HCT116 (cell line): ENCODE results near the gene MST1. TPM values are rescaled to one million over a fixed set of nuclear protein-coding genes. Genes with fewer than 3 reads are reported as not detected.

Experiments used
- ATAC-seq: fragments of 200-7000 bp; cut with Tn5 transposase; 2 replicates; pipeline ENCODE4 v1.9.1; 2020; ENCODE audit warnings: mild to moderate bottlenecking, moderate library complexity
- BruUV-seq: library from RNA; stranded (reverse); fragments of 400-500 nt; replicated peaks from 2 replicates; lab custom pipeline; 2021; lab: Mats Ljungman, UMichigan
- CTCF ChIA-PET: fragments of 300-600 bp; sonication (Branson Sonifier 250); formaldehyde crosslinking; loops from one replicate; lab custom pipeline; 2021; ENCODE audit warnings: antibody characterized with exemption; lab: Charles Lee
- POLR2A ChIA-PET: fragments of 300-600, 350-600 bp; sonication (Branson Sonifier 250); formaldehyde crosslinking; loops from one replicate; lab custom pipeline; 2021; ENCODE audit warnings: antibody characterized with exemption; lab: Charles Lee
- RAD21 ChIA-PET, 2 experiments: fragments of 300-600 bp; sonication (Branson Sonifier 250); formaldehyde crosslinking; loops; one replicate each; lab custom pipeline; 2023; ENCODE audit warnings: low total read pairs in 2 of 2; ENCODE audit not compliant: uncharacterized antibody in 2 of 2, unreplicated experiment in 2 of 2, low non-redundant PET in 1 of 2; lab: Charles Lee
- DNase-seq: peaks from one replicate; pipeline ENCODE4 v3.0.0-alpha.2; 2010; ENCODE audit warnings: low read depth, low spot score
- H2AFZ ChIP-seq: fragments of 200-600 bp; shearing (Covaris generic), sonication (generic); 2 replicates; pipeline ENCODE4 v1.6.1; 2017; ENCODE audit warnings: low read depth, mixed run types, mixed read lengths, antibody characterized with exemption, low read length; ENCODE audit not compliant: poor library complexity, severe bottlenecking
- H3K27ac ChIP-seq: 2 replicates; pipeline ENCODE4 v1.5.1; 2012; ENCODE audit warnings: low read depth, low read length
- H3K27me3 ChIP-seq: fragments of 200-600 bp; sonication (generic); 2 replicates; pipeline ENCODE4 v1.6.1; 2016; ENCODE audit warnings: mixed run types, low read length, mixed read lengths; ENCODE audit not compliant: insufficient read depth
- H3K36me3 ChIP-seq, 2 experiments: fragments of 200-500 bp in 1 of 2; fragments of 200-600 bp in 1 of 2; sonication (Bioruptor generic) in 1 of 2; sonication (generic) in 1 of 2; 2 replicates each; pipeline versions ENCODE4 v1.5.1 to v1.6.1; 2014 to 2016; ENCODE audit warnings: low read length in 2 of 2, inconsistent platforms in 1 of 2, mixed read lengths in 1 of 2, mixed run types in 1 of 2; ENCODE audit not compliant: insufficient read depth in 2 of 2, control insufficient read depth in 1 of 2
- H3K4me1 ChIP-seq, 2 experiments: fragments of 200-600 bp in 1 of 2; sonication (generic) in 1 of 2; 2 replicates each; pipeline versions ENCODE4 v1.5.1 to v1.6.1; 2012 to 2017; ENCODE audit warnings: low read length in 2 of 2, inconsistent platforms in 1 of 2, mild to moderate bottlenecking in 1 of 2, mixed read lengths in 1 of 2, mixed run types in 1 of 2, moderate library complexity in 1 of 2; ENCODE audit not compliant: insufficient read depth in 2 of 2, control insufficient read depth in 1 of 2
- H3K4me2 ChIP-seq: fragments of 200-600 bp; sonication (generic); 2 replicates; pipeline ENCODE4 v1.6.1; 2017; ENCODE audit warnings: mixed run types, low read length, mixed read lengths
- H3K4me3 ChIP-seq, 2 experiments: fragments of 200-600 bp in 1 of 2; sonication (generic) in 1 of 2; replicated peaks in 1 of 2; 2 replicates each; pipeline ENCODE4 v1.5.1; 2011 to 2016; ENCODE audit warnings: low read length in 2 of 2, control low read depth in 1 of 2, low read depth in 1 of 2, mild to moderate bottlenecking in 1 of 2, mixed read lengths in 1 of 2, mixed run types in 1 of 2
- H3K79me2 ChIP-seq: fragments of 200-600 bp; sonication (generic); 2 replicates; pipeline ENCODE4 v1.6.1; 2017; ENCODE audit warnings: mild to moderate bottlenecking, mixed run types, low read length, moderate library complexity, mixed read lengths; ENCODE audit not compliant: insufficient read depth
- H3K9ac ChIP-seq: fragments of 200-600 bp; sonication (generic); 2 replicates; pipeline ENCODE4 v1.6.1; 2016; ENCODE audit warnings: low read length, mixed read lengths
- H3K9me2 ChIP-seq: fragments of 200-600 bp; sonication (generic), shearing (Covaris generic); 2 replicates; pipeline ENCODE4 v1.6.1; 2017; ENCODE audit warnings: mixed run types, mild to moderate bottlenecking, moderate library complexity; ENCODE audit not compliant: insufficient read depth
- H3K9me3 ChIP-seq, 2 experiments: fragments of 200-500 bp in 1 of 2; fragments of 200-600 bp in 1 of 2; sonication (Bioruptor generic) in 1 of 2; sonication (generic) in 1 of 2; 2 replicates each; pipeline ENCODE4 v1.6.1; 2014 to 2017; ENCODE audit warnings: low read length in 2 of 2, mixed read lengths in 2 of 2, inconsistent platforms in 1 of 2, low read depth in 1 of 2, mild to moderate bottlenecking in 1 of 2, mixed run types in 1 of 2, moderate library complexity in 1 of 2; ENCODE audit not compliant: control insufficient read depth in 1 of 2, insufficient read depth in 1 of 2
- H4K20me1 ChIP-seq: fragments of 200-600 bp; sonication (generic), shearing (Covaris generic); 2 replicates; pipeline ENCODE4 v1.6.1; 2017; ENCODE audit warnings: mixed run types, mild to moderate bottlenecking, moderate library complexity; ENCODE audit not compliant: insufficient read depth
- CBX3 ChIP-seq: IDR thresholded peaks from 2 replicates; pipeline ENCODE4 v1.6.1; 2012; ENCODE audit warnings: low read depth
- CEBPB ChIP-seq: IDR thresholded peaks from 2 replicates; pipeline ENCODE4 v1.6.1; 2012; ENCODE audit warnings: low read depth
- EZH2phosphoT487 ChIP-seq: fragments of 200-600 bp; IDR thresholded peaks from 2 replicates; pipeline ENCODE4 v1.6.1; 2018; ENCODE audit warnings: antibody characterized with exemption, borderline replicate concordance
- FOSL1 ChIP-seq: IDR thresholded peaks from 2 replicates; pipeline ENCODE4 v1.6.1; 2012; ENCODE audit warnings: low read depth
- MAX ChIP-seq: IDR thresholded peaks from 2 replicates; pipeline ENCODE4 v1.6.1; 2012
- REST ChIP-seq: IDR thresholded peaks from 2 replicates; pipeline ENCODE4 v1.6.1; 2012; ENCODE audit warnings: low read depth
- YY1 ChIP-seq: IDR thresholded peaks from 2 replicates; pipeline ENCODE4 v1.6.1; 2011; ENCODE audit warnings: low read length, low read depth, moderate library complexity, mild to moderate bottlenecking; ENCODE audit not compliant: insufficient replicate concordance; ENCODE audit errors: extremely low read depth
- ZNF274 ChIP-seq: fragments of 200-500 bp; sonication (Bioruptor generic); IDR thresholded peaks from 2 replicates; pipeline ENCODE4 v1.6.1; 2014; ENCODE audit warnings: mild to moderate bottlenecking, low read depth, low read length, inconsistent platforms
- intact Hi-C: fragments of 100-400 bp; cut with micrococcal nuclease; formaldehyde crosslinking; loops from 2 replicates; pipeline ENCODE4 v1.10.0; 2022
- total RNA-seq: library from RNA; stranded (reverse); gene quantifications from one replicate; pipeline ENCODE4 v1.2.1, GENCODE V29; 2021; ENCODE audit not compliant: unreplicated experiment

Gene MST1
- total RNA-seq, 1 experiment from 2014 or later = 15.4 TPM

GRCh38 chr3:49727154-49727923 is 38.1 kb upstream of the MST1 start:
- RAD21 ChIA-PET = no interaction called here
- CTCF ChIA-PET = no interaction called here
- H3K36me3 ChIP-seq = peaks cover 12 to 14% of the 10 kb centered on the region in 2 experiments; a peak in 3 of 4 replicates
- H3K27ac ChIP-seq = no peak overlapping the region
- DNase-seq (no peak), ATAC-seq (no peak)
- BruUV-seq = no TSS peak
- POLR2A ChIA-PET = no interaction called here
- peaks cover 13% of the 10 kb centered on the region for H3K79me2 ChIP-seq
- H2AFZ ChIP-seq = no peak overlapping the region
- peaks cover 13 to 22% of the 10 kb centered on the region in 2 experiments; a peak in 3 of 4 replicates for H3K4me1 ChIP-seq
- H3K9me2 ChIP-seq = no peaks in the 10 kb centered on the region
- no peaks in the 10 kb centered on the region for H3K27me3 ChIP-seq
- no peaks in the 10 kb centered on the region for H4K20me1 ChIP-seq
- intact Hi-C loops = no loop called here
- TF ChIP-seq MAX (no peak), ZNF274 (no peak), CEBPB (no peak), EZH2phosphoT487 (no peak), REST (no peak), CBX3 (no peak), YY1 (no peak), FOSL1 (no peak)
- H3K9me3 ChIP-seq = no peaks in the 10 kb centered on the region
- no peak overlapping the region for H3K9ac ChIP-seq
- no peak overlapping the region for H3K4me2 ChIP-seq
- no peak overlapping the region for H3K4me3 ChIP-seq
